Measurements from ENCODE around the gene TRIM44. TPM values are rescaled to one million over a fixed set of nuclear protein-coding genes. Genes with fewer than 3 reads are reported as not detected.

TRIM44 gene
- total RNA-seq, 1 experiment from 2014 or later: 33.4 TPM

- ATAC-seq (no peak), DNase-seq (ENCODE audit: low read depth, low spot score) (no peak)
- peak overlapping the region; percentile 48 for H3K4me2 ChIP-seq (ENCODE audit: low read length)
- intact Hi-C loops (cut with micrococcal nuclease): no loop called here
- ChIA-PET RAD21 (ENCODE audit: low non-redundant PET in 1 of 2, low total read pairs in 2 of 2, uncharacterized antibody in 2 of 2, unreplicated experiment in 2 of 2) (no interaction called here), POLR2A (no interaction called here), CTCF (interaction anchor here (7.2 kb wide), 1 partner anchor 25 kb away, joined by 53 read pairs; no protein-coding TSS in a partner anchor)
- peaks cover 2 to 45% of the 10 kb centered on the region in 2 experiments; a peak in 2 of 4 replicates for H3K4me1 ChIP-seq (ENCODE audit: control insufficient read depth in 1 of 2, insufficient read depth in 2 of 2, low read length in 2 of 2)
- no peak overlapping the region for H3K9ac ChIP-seq (ENCODE audit: low read length)
- TF ChIP-seq FOSL1 (IDR thresholded peaks at IDR 0.05; ENCODE audit: low read depth): no peak
- no peak for TF ChIP-seq RAD21 (IDR thresholded peaks at IDR 0.05; ENCODE audit: low read depth)
- no peak for TF ChIP-seq ZNF274 (IDR thresholded peaks at IDR 0.05; ENCODE audit: low read depth, low read length)
- TF ChIP-seq REST (IDR thresholded peaks at IDR 0.05; ENCODE audit: low read depth): no peak
- TF ChIP-seq SP1 (IDR thresholded peaks at IDR 0.05; ENCODE audit: low read depth): no peak
- no peak for TF ChIP-seq ELF1 (IDR thresholded peaks at IDR 0.05; ENCODE audit: borderline replicate concordance, low read depth)
- H3K27ac ChIP-seq (ENCODE audit: low read depth, low read length): no peak overlapping the region
- H4K20me1 ChIP-seq (ENCODE audit: insufficient read depth): no peaks in the 10 kb centered on the region
- H2AFZ ChIP-seq (ENCODE audit: low read depth, low read length, poor library complexity, severe bottlenecking): no peak overlapping the region
- no peaks in the 10 kb centered on the region for H3K36me3 ChIP-seq (ENCODE audit: control insufficient read depth in 1 of 2, insufficient read depth in 2 of 2, low read length in 2 of 2)
- no peak overlapping the region for H3K4me3 ChIP-seq (replicated peaks in 1 of 2; ENCODE audit: low read depth in 1 of 2, low read length in 2 of 2)
- no peaks in the 10 kb centered on the region for H3K27me3 ChIP-seq (ENCODE audit: insufficient read depth, low read length)
- BruUV-seq (replicated peaks): no TSS peak
- H3K9me2 ChIP-seq (ENCODE audit: insufficient read depth): no peaks in the 10 kb centered on the region
- H3K79me2 ChIP-seq (ENCODE audit: insufficient read depth, low read length): no peaks in the 10 kb centered on the region
- no peaks in the 10 kb centered on the region for H3K9me3 ChIP-seq (ENCODE audit: control insufficient read depth in 1 of 2, insufficient read depth in 1 of 2, low read depth in 1 of 2, low read length in 2 of 2)
These were observed 134.0 kb downstream of the TRIM44 start for GRCh38 chr11:35796562-35796961.

- Histone ChIP-seq H3K79me2 (ENCODE audit: insufficient read depth, low read length) (no peaks in the 10 kb centered on the region), H4K20me1 (ENCODE audit: insufficient read depth) (no peaks in the 10 kb centered on the region), H3K4me3 (replicated peaks in 1 of 2; ENCODE audit: low read depth in 1 of 2, low read length in 2 of 2) (no peak overlapping the region), H3K4me2 (ENCODE audit: low read length) (no peak overlapping the region), H3K9me2 (ENCODE audit: insufficient read depth) (no peaks in the 10 kb centered on the region), H3K27ac (ENCODE audit: low read depth, low read length) (no peak overlapping the region), H3K4me1 (ENCODE audit: control insufficient read depth in 1 of 2, insufficient read depth in 2 of 2, low read length in 2 of 2) (peaks cover 2 to 45% of the 10 kb centered on the region in 2 experiments; a peak in 2 of 4 replicates), H3K9me3 (ENCODE audit: control insufficient read depth in 1 of 2, insufficient read depth in 1 of 2, low read depth in 1 of 2, low read length in 2 of 2) (no peaks in the 10 kb centered on the region), H2AFZ (ENCODE audit: low read depth, low read length, poor library complexity, severe bottlenecking) (no peak overlapping the region), H3K36me3 (ENCODE audit: control insufficient read depth in 1 of 2, insufficient read depth in 2 of 2, low read length in 2 of 2) (no peaks in the 10 kb centered on the region), H3K27me3 (ENCODE audit: insufficient read depth, low read length) (no peaks in the 10 kb centered on the region), H3K9ac (ENCODE audit: low read length) (no peak overlapping the region)
- intact Hi-C loops (cut with micrococcal nuclease): no loop called here
- TF ChIP-seq FOSL1 (IDR thresholded peaks at IDR 0.05; ENCODE audit: low read depth) (0 out of 2 replicates have a peak, but pooled peaks have one; percentile 27), JUND (IDR thresholded peaks at IDR 0.05) (no peak), ZNF274 (IDR thresholded peaks at IDR 0.05; ENCODE audit: low read depth, low read length) (no peak)
- DNase-seq (ENCODE audit: low read depth, low spot score) (no peak), ATAC-seq (no peak)
- no TSS peak for BruUV-seq (replicated peaks)
- POLR2A ChIA-PET: no interaction called here
- RAD21 ChIA-PET (ENCODE audit: low non-redundant PET in 1 of 2, low total read pairs in 2 of 2, uncharacterized antibody in 2 of 2, unreplicated experiment in 2 of 2): no interaction called here
- CTCF ChIA-PET: interaction anchor here (7.2 kb wide), 1 partner anchor 24 kb away, joined by 53 read pairs; no protein-coding TSS in a partner anchor
These were observed 135.8 kb downstream of the TRIM44 start for GRCh38 chr11:35798423-35798822.

Measured in HCT116 (cell line).